K562 (cell line): ENCODE measurements around the gene SH3TC2.

Experiments used
- EP300 ChIP-seq: IDR thresholded peaks from 2 replicates; pipeline ENCODE4 v1.6.1; 2012; ENCODE audit warnings: low read length, improper control_type of control experiment
- FOS ChIP-seq: IDR thresholded peaks from 3 replicates; pipeline ENCODE4 v1.6.1; 2011; ENCODE audit not compliant: insufficient read length; ENCODE audit errors: extremely low read depth
- MEF2D ChIP-seq: conservative IDR thresholded peaks from 2 replicates; pipeline ENCODE4 v1.6.1; 2016; ENCODE audit warnings: low read depth, missing genetic modification characterization, missing compliant biosample characterization
- POLR2A ChIP-seq: fragments of 450-650 bp; conservative IDR thresholded peaks from 2 replicates; pipeline ENCODE4 v1.6.1; 2016
- RAD21 ChIP-seq, 2 experiments: fragments of 250-450 bp in 1 of 2; fragments of 450-650 bp in 1 of 2; sonication (Bioruptor Pico) in 1 of 2; formaldehyde crosslinking in 1 of 2; IDR thresholded peaks in 1 of 2; conservative IDR thresholded peaks in 1 of 2; 2 replicates each; pipeline versions ENCODE4 v1.4.0 to v1.8.0; 2020 to 2022; ENCODE audit warnings: mild to moderate bottlenecking in 2 of 2, moderate library complexity in 1 of 2
- SMARCE1 ChIP-seq: fragments of 450-650 bp; IDR thresholded peaks from 2 replicates; pipeline ENCODE4 v1.7.1; 2016; ENCODE audit warnings: mild to moderate bottlenecking
- YY1 ChIP-seq, 3 experiments: IDR thresholded peaks; 2 replicates each; pipeline ENCODE4 v1.6.1; 2011; ENCODE audit warnings: low read length in 2 of 3, mild to moderate bottlenecking in 2 of 3, moderate library complexity in 2 of 3, borderline replicate concordance in 1 of 3, control low read depth in 1 of 3, low read depth in 1 of 3; ENCODE audit not compliant: insufficient read depth in 3 of 3, insufficient replicate concordance in 2 of 3, control insufficient read depth in 1 of 3, insufficient read length in 1 of 3; ENCODE audit errors: extremely low read depth in 1 of 3
- ZNF696 ChIP-seq: fragments of 250-450 bp; sonication (Bioruptor Pico); conservative IDR thresholded peaks from 2 replicates; pipeline ENCODE4 v1.4.0; 2020; ENCODE audit warnings: mild to moderate bottlenecking, moderate library complexity
- TF ChIP-seq, protein P1 (sequence below): fragments of 450-650 bp; IDR thresholded peaks from 2 replicates; pipeline ENCODE4 v1.6.1; 2016; ENCODE audit warnings: mild to moderate bottlenecking, moderate library complexity

DNA sequence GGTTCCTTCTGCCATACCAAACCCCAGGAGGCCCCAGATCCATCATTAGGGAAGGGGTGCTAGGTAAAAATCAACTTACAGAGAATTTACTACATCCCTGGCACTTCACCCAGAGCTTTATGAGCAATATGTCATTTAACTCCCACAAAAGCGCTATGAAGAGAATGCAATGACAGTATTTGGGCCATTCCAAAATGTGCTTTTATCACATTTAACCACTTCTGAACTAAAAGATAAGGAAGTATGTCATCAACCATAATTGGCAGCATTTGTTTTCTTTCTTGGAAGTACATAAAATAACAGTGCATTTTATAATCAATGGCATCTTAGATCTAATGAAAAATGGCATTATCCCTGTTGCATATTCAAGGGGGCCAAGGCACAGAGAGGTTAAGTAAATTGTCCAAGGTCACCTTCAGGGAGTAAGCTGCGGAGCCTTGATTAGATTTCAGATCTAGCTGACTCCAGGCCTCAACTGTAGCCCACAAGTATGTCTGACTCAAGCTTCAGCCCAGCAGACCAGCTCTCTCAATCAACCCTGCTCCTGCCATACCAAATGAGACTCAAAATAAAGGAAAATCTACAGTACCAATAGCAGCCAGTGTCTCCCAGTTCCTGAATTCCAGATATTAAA is 16.5 kb downstream of the SH3TC2 start:
- 0 out of 4 replicates have a peak, but pooled peaks of 1 of the 2 experiments have one; percentile 7 for TF ChIP-seq RAD21 (CRISPR knock-in tag; conservative IDR thresholded peaks at IDR 0.05 in 1 of 2, IDR thresholded peaks at IDR 0.05 in 1 of 2)
- TF ChIP-seq FOS: no peak
- peak; percentile 89 for TF ChIP-seq SMARCE1
- no peak for TF ChIP-seq ZNF696 (CRISPR knock-in tag)
- TF ChIP-seq MEF2D: peak; percentile 54; the same call in 1 of the 2 replicates
- peak; percentile 85 for TF ChIP-seq EP300
- no peak for TF ChIP-seq POLR2A
- TF ChIP-seq, protein P1, sequence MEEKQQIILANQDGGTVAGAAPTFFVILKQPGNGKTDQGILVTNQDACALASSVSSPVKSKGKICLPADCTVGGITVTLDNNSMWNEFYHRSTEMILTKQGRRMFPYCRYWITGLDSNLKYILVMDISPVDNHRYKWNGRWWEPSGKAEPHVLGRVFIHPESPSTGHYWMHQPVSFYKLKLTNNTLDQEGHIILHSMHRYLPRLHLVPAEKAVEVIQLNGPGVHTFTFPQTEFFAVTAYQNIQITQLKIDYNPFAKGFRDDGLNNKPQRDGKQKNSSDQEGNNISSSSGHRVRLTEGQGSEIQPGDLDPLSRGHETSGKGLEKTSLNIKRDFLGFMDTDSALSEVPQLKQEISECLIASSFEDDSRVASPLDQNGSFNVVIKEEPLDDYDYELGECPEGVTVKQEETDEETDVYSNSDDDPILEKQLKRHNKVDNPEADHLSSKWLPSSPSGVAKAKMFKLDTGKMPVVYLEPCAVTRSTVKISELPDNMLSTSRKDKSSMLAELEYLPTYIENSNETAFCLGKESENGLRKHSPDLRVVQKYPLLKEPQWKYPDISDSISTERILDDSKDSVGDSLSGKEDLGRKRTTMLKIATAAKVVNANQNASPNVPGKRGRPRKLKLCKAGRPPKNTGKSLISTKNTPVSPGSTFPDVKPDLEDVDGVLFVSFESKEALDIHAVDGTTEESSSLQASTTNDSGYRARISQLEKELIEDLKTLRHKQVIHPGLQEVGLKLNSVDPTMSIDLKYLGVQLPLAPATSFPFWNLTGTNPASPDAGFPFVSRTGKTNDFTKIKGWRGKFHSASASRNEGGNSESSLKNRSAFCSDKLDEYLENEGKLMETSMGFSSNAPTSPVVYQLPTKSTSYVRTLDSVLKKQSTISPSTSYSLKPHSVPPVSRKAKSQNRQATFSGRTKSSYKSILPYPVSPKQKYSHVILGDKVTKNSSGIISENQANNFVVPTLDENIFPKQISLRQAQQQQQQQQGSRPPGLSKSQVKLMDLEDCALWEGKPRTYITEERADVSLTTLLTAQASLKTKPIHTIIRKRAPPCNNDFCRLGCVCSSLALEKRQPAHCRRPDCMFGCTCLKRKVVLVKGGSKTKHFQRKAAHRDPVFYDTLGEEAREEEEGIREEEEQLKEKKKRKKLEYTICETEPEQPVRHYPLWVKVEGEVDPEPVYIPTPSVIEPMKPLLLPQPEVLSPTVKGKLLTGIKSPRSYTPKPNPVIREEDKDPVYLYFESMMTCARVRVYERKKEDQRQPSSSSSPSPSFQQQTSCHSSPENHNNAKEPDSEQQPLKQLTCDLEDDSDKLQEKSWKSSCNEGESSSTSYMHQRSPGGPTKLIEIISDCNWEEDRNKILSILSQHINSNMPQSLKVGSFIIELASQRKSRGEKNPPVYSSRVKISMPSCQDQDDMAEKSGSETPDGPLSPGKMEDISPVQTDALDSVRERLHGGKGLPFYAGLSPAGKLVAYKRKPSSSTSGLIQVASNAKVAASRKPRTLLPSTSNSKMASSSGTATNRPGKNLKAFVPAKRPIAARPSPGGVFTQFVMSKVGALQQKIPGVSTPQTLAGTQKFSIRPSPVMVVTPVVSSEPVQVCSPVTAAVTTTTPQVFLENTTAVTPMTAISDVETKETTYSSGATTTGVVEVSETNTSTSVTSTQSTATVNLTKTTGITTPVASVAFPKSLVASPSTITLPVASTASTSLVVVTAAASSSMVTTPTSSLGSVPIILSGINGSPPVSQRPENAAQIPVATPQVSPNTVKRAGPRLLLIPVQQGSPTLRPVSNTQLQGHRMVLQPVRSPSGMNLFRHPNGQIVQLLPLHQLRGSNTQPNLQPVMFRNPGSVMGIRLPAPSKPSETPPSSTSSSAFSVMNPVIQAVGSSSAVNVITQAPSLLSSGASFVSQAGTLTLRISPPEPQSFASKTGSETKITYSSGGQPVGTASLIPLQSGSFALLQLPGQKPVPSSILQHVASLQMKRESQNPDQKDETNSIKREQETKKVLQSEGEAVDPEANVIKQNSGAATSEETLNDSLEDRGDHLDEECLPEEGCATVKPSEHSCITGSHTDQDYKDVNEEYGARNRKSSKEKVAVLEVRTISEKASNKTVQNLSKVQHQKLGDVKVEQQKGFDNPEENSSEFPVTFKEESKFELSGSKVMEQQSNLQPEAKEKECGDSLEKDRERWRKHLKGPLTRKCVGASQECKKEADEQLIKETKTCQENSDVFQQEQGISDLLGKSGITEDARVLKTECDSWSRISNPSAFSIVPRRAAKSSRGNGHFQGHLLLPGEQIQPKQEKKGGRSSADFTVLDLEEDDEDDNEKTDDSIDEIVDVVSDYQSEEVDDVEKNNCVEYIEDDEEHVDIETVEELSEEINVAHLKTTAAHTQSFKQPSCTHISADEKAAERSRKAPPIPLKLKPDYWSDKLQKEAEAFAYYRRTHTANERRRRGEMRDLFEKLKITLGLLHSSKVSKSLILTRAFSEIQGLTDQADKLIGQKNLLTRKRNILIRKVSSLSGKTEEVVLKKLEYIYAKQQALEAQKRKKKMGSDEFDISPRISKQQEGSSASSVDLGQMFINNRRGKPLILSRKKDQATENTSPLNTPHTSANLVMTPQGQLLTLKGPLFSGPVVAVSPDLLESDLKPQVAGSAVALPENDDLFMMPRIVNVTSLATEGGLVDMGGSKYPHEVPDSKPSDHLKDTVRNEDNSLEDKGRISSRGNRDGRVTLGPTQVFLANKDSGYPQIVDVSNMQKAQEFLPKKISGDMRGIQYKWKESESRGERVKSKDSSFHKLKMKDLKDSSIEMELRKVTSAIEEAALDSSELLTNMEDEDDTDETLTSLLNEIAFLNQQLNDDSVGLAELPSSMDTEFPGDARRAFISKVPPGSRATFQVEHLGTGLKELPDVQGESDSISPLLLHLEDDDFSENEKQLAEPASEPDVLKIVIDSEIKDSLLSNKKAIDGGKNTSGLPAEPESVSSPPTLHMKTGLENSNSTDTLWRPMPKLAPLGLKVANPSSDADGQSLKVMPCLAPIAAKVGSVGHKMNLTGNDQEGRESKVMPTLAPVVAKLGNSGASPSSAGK: no peak
- no peak for TF ChIP-seq YY1 (IDR thresholded peaks at IDR 0.05; ENCODE audit: borderline replicate concordance in 1 of 3, control insufficient read depth in 1 of 3, extremely low read depth in 1 of 3, insufficient read depth in 3 of 3, insufficient read length in 1 of 3, insufficient replicate concordance in 2 of 3, low read depth in 1 of 3, low read length in 2 of 3)
